CD4-positive, alpha-beta T cell (primary cell): ENCODE data around the gene TULP4. TPM values are rescaled to one million over a fixed set of nuclear protein-coding genes. Genes with fewer than 3 reads are reported as not detected.
"Not testable (repeated sequence)": the region's sequence is repeated elsewhere in the genome, so short reads cannot be mapped to it uniquely, and the experiment has no call there.

Source experiments
- ATAC-seq: fragments of 200-7000 bp; cut with Tn5 transposase; one replicate; pipeline ENCODE4 v1.10.0; 2022; ENCODE audit warnings: mild to moderate bottlenecking; ENCODE audit not compliant: poor library complexity
- CTCF ChIA-PET: fragments of 350-600 bp; sonication (Branson Sonifier 250); formaldehyde crosslinking; loops from one replicate; lab custom pipeline; 2021; ENCODE audit warnings: antibody characterized with exemption, inconsistent platforms; lab: Charles Lee
- POLR2A ChIA-PET: fragments of 350-600 bp; sonication (Branson Sonifier 250); formaldehyde crosslinking; loops from one replicate; lab custom pipeline; 2021; ENCODE audit warnings: antibody characterized with exemption, inconsistent platforms; lab: Charles Lee
- DNase-seq, 14 experiments: peaks; one replicate each; pipeline ENCODE4 v3.0.0-alpha.2; 2013 to 2020; ENCODE audit warnings: mixed read lengths in 2 of 14
- H3K27ac ChIP-seq, 2 donors: one replicate each; pipeline versions ENCODE4 v1.5.1 to v1.7.0; 2013; ENCODE audit warnings: low read length in 2 of 2, low read depth in 1 of 2, mild to moderate bottlenecking in 1 of 2
- H3K27me3 ChIP-seq, 2 experiments: 1 replicate in 1 of 2; 2 replicates in 1 of 2; pipeline versions ENCODE4 v1.6.1 to v1.7.0; 2013; ENCODE audit warnings: low read length in 2 of 2, control low read depth in 1 of 2, mild to moderate bottlenecking in 1 of 2, moderate library complexity in 1 of 2; ENCODE audit not compliant: insufficient read depth in 2 of 2, control insufficient read depth in 1 of 2
- H3K36me3 ChIP-seq: one replicate; pipeline ENCODE4 v1.6.1; 2013; ENCODE audit warnings: low read length, control low read depth; ENCODE audit not compliant: insufficient read depth
- H3K4me1 ChIP-seq: one replicate; pipeline ENCODE4 v1.6.1; 2013; ENCODE audit warnings: low read length, control low read depth; ENCODE audit not compliant: insufficient read depth
- H3K4me3 ChIP-seq: one replicate; pipeline ENCODE4 v1.5.1; 2013; ENCODE audit warnings: mild to moderate bottlenecking, low read length, moderate library complexity
- H3K9me3 ChIP-seq, 2 experiments: 1 replicate in 1 of 2; 2 replicates in 1 of 2; pipeline versions ENCODE4 v1.6.1 to v1.7.0; 2013; ENCODE audit warnings: low read length in 2 of 2, mild to moderate bottlenecking in 2 of 2, control low read depth in 1 of 2, moderate library complexity in 1 of 2; ENCODE audit not compliant: control insufficient read depth in 1 of 2, insufficient read depth in 1 of 2
- H3K27ac Mint-ChIP-seq: one replicate; pipeline ENCODE4 v1.8.0; 2020; ENCODE audit warnings: mixed read lengths
- H3K27me3 Mint-ChIP-seq: one replicate; pipeline ENCODE4 v1.8.0; 2021; ENCODE audit warnings: mixed read lengths
- H3K36me3 Mint-ChIP-seq: one replicate; pipeline ENCODE4 v1.8.0; 2021; ENCODE audit warnings: low read depth, mixed read lengths
- H3K4me1 Mint-ChIP-seq: one replicate; pipeline ENCODE4 v1.8.0; 2021; ENCODE audit warnings: low read depth, mixed read lengths
- H3K4me3 Mint-ChIP-seq: one replicate; pipeline ENCODE4 v1.8.0; 2020; ENCODE audit warnings: mild to moderate bottlenecking, mixed read lengths
- H3K9me3 Mint-ChIP-seq: one replicate; pipeline ENCODE4 v1.8.0; 2020; ENCODE audit warnings: mixed read lengths
- intact Hi-C, 2 experiments: fragments of 100-400 bp; cut with DNase I in 1 of 2; cut with micrococcal nuclease in 1 of 2; formaldehyde crosslinking; loops; one replicate each; pipeline versions ENCODE4 v1.15.1 to v1.9.0; 2023 to 2025; cut with DNase I, micrococcal nuclease
- total RNA-seq, 174 experiments: library from RNA in 2 of 174; stranded (reverse) in 2 of 174; gene quantifications; one replicate each; pipeline ENCODE4 v1.2.3 and lab custom pipeline; 2021 to 2026
- TF ChIP-seq, protein P1 (sequence below): fragments of 200-600 bp; IDR thresholded peaks from one replicate; pipeline ENCODE4 v1.8.0; 2022; ENCODE audit warnings: antibody characterized with exemption, mild to moderate bottlenecking

TULP4 gene
- total RNA-seq, 2 experiments from 2014 or later = 66.1 to 68.2 TPM

- TF ChIP-seq, protein P1, sequence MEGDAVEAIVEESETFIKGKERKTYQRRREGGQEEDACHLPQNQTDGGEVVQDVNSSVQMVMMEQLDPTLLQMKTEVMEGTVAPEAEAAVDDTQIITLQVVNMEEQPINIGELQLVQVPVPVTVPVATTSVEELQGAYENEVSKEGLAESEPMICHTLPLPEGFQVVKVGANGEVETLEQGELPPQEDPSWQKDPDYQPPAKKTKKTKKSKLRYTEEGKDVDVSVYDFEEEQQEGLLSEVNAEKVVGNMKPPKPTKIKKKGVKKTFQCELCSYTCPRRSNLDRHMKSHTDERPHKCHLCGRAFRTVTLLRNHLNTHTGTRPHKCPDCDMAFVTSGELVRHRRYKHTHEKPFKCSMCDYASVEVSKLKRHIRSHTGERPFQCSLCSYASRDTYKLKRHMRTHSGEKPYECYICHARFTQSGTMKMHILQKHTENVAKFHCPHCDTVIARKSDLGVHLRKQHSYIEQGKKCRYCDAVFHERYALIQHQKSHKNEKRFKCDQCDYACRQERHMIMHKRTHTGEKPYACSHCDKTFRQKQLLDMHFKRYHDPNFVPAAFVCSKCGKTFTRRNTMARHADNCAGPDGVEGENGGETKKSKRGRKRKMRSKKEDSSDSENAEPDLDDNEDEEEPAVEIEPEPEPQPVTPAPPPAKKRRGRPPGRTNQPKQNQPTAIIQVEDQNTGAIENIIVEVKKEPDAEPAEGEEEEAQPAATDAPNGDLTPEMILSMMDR = peak; percentile 34
- Mint-ChIP-seq H3K36me3 (no peaks in the 10 kb centered on the region), H3K4me1 (peaks cover 39% of the 10 kb centered on the region), H3K4me3 (peak overlapping the region; percentile 73), H3K9me3 (no peaks in the 10 kb centered on the region), H3K27ac (no peak overlapping the region), H3K27me3 (peaks cover 40% of the 10 kb centered on the region)
- ChIA-PET CTCF (interaction anchor here (0.9 to 1.5 kb wide), 2 partner anchors 298 to 304 kb away, joined by 5 to 7 read pairs; no protein-coding TSS in a partner anchor), POLR2A (no interaction called here)
- intact Hi-C loops = loop anchor here (2.0 to 5.0 kb wide), 2 partner anchors 296 to 298 kb away; no protein-coding TSS in a partner anchor
- ATAC-seq (peak; percentile 85), DNase-seq (peak; percentile 17 to 78 (median 40))
- peaks cover 2 to 7% of the 10 kb centered on the region in 2 experiments for H3K27me3 ChIP-seq
- peaks cover 42% of the 10 kb centered on the region for H3K4me1 ChIP-seq
- peak overlapping the region in 1 of 2 donors; percentile 41 for H3K27ac ChIP-seq
- H3K36me3 ChIP-seq = no peaks in the 10 kb centered on the region
- no peaks in the 10 kb centered on the region for H3K9me3 ChIP-seq
- peak overlapping the region; percentile 51 for H3K4me3 ChIP-seq
These were observed 206.2 kb downstream of the TULP4 start for GRCh38 chr6:158518191-158519127.

DNA sequence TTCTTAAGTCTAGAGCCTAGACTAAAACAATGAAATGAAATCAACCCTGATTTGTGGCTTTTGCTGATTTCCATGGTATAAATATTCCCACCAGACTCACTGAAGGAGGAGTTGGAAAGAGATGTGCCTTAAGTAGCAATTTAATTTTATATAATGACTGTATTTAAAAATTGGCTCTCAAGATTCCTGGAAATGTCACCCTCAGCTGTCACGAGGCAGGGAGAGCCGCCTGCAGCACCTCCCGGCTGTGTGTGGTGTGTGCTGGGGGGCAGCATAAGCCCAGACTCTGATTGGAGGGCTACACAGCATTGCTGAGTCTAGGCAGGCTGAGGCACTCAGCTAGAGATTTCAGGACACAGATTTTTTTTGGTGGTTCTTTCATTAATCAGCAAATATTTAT is 207.0 kb downstream of the TULP4 start:
- ATAC-seq (no peak), DNase-seq (no peak)
- ChIA-PET POLR2A (no interaction called here), CTCF (interaction anchor here (0.9 to 1.5 kb wide), 2 partner anchors 298 to 305 kb away, joined by 5 to 7 read pairs; no protein-coding TSS in a partner anchor)
- H3K27ac ChIP-seq = no peak overlapping the region
- H3K27me3 ChIP-seq = peaks cover 2 to 12% of the 10 kb centered on the region in 2 experiments
- Mint-ChIP-seq H3K36me3 (no peaks in the 10 kb centered on the region), H3K27me3 (peaks cover 49% of the 10 kb centered on the region), H3K27ac (no peak overlapping the region), H3K4me3 (no peak overlapping the region), H3K9me3 (no peaks in the 10 kb centered on the region), H3K4me1 (peaks cover 34% of the 10 kb centered on the region)
- no peaks in the 10 kb centered on the region for H3K9me3 ChIP-seq
- no peaks in the 10 kb centered on the region for H3K36me3 ChIP-seq
- H3K4me1 ChIP-seq = peaks cover 34% of the 10 kb centered on the region
- TF ChIP-seq, protein P1 = no peak
- no peak overlapping the region for H3K4me3 ChIP-seq
- intact Hi-C loops = loop anchor here (2.0 to 5.0 kb wide), 2 partner anchors 297 to 298 kb away; no protein-coding TSS in a partner anchor

DNA sequence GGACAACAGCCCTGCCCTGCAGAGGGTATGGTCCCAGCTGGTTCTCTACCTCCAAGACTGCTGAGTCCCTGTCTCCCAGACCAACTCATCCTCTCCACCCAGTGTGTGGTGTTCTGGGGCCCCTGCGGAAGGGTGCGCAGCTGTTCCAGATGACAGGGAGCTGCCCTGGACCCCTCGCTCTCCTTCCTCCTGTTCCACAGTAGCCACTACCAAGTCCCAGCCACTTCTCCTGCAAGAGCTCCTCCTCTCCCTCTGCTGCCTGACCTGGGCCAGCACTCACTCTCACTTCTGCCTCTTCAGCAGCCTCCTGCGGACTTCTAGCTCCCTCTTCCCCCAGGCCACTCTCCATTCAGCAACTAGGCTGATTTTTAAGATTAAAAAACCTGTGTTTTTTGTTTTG is 207.5 kb downstream of the TULP4 start:
- Histone ChIP-seq H3K4me3 (no peak overlapping the region), H3K27me3 (peaks cover 2 to 12% of the 10 kb centered on the region in 2 experiments), H3K27ac (no peak overlapping the region), H3K9me3 (no peaks in the 10 kb centered on the region), H3K4me1 (peaks cover 30% of the 10 kb centered on the region), H3K36me3 (no peaks in the 10 kb centered on the region)
- ATAC-seq (no peak), DNase-seq (no peak)
- Mint-ChIP-seq H3K4me1 (peaks cover 29% of the 10 kb centered on the region), H3K36me3 (no peaks in the 10 kb centered on the region), H3K4me3 (no peak overlapping the region), H3K9me3 (no peaks in the 10 kb centered on the region), H3K27ac (no peak overlapping the region), H3K27me3 (peaks cover 53% of the 10 kb centered on the region)
- ChIA-PET POLR2A (no interaction called here), CTCF (interaction anchor here (1.5 kb wide), 1 partner anchor 299 kb away, joined by 7 read pairs; no protein-coding TSS in a partner anchor)
- intact Hi-C loops = loop anchor here (2.0 to 5.0 kb wide), 2 partner anchors 297 to 299 kb away; no protein-coding TSS in a partner anchor
- TF ChIP-seq, protein P1 = no peak

DNA sequence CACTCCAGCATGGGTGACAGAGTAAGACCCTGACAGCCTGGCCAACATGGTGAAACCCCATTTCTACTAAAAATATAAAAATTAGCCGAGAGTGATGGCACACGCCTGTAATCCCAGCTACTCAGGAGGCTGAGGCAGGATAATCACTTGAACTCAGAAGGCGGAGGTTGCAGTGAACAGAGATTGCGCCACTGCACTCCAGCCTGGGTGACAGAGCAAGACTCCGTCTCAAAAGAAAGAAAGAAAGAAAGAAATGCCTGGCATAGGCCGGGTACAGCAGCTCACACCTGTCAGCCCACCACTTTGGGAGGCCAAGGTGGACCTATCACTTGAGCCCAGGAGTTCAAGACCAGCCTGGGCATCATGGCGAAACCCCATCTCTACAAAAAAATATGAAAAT is 208.7 kb downstream of the TULP4 start:
- H3K27ac Mint-ChIP-seq, H3K36me3 Mint-ChIP-seq, POLR2A ChIA-PET, intact Hi-C loops, CTCF ChIA-PET, H3K36me3 ChIP-seq, H3K4me3 ChIP-seq, DNase-seq, ATAC-seq, H3K9me3 Mint-ChIP-seq, H3K4me3 Mint-ChIP-seq, H3K9me3 ChIP-seq, H3K27ac ChIP-seq: not testable (repeated sequence)
- Histone ChIP-seq H3K4me1 (peaks cover 23% of the 10 kb centered on the region), H3K27me3 (peaks cover 14 to 18% of the 10 kb centered on the region in 2 experiments)
- peaks cover 17% of the 10 kb centered on the region for H3K4me1 Mint-ChIP-seq
- H3K27me3 Mint-ChIP-seq = peaks cover 65% of the 10 kb centered on the region
